Osteoblast (primary cell): ENCODE results near the gene CALR3. TPM values are rescaled to one million over a fixed set of nuclear protein-coding genes. Genes with fewer than 3 reads are reported as not detected.
"Not testable (repeated sequence)": the region's sequence is repeated elsewhere in the genome, so short reads cannot be mapped to it uniquely, and the experiment has no call there.

Experiments
- DNase-seq: peaks from one replicate; pipeline ENCODE4 v3.0.0; 2011; ENCODE audit warnings: low spot score, mixed read lengths; ENCODE audit not compliant: insufficient read length; ENCODE audit errors: missing footprints
- H2AFZ ChIP-seq: 2 replicates; pipeline ENCODE4 v1.6.0; 2011; ENCODE audit warnings: mild to moderate bottlenecking, low read length
- H3K27ac ChIP-seq: 2 replicates; pipeline ENCODE4 v1.5.1; 2011; ENCODE audit warnings: mild to moderate bottlenecking, low read depth, low read length, moderate library complexity
- H3K27me3 ChIP-seq: 2 replicates; pipeline ENCODE4 v1.6.0; 2012; ENCODE audit warnings: mild to moderate bottlenecking, control low read depth, inconsistent platforms, low read length, moderate library complexity; ENCODE audit not compliant: insufficient read depth
- H3K36me3 ChIP-seq: 2 replicates; pipeline ENCODE4 v1.5.1; 2011; ENCODE audit warnings: mild to moderate bottlenecking, low read length, control low read depth, moderate library complexity; ENCODE audit not compliant: insufficient read depth
- H3K4me1 ChIP-seq: 2 replicates; pipeline ENCODE4 v1.5.1; 2011; ENCODE audit warnings: mild to moderate bottlenecking, low read length, control low read depth, moderate library complexity; ENCODE audit not compliant: insufficient read depth
- H3K4me2 ChIP-seq: 2 replicates; pipeline ENCODE4 v1.6.0; 2011; ENCODE audit warnings: mild to moderate bottlenecking, low read length; ENCODE audit not compliant: insufficient read depth
- H3K4me3 ChIP-seq: fragments of 200-600 bp; sonication (generic); 3 replicates; pipeline ENCODE4 v1.5.1; 2012; ENCODE audit warnings: mild to moderate bottlenecking, low read length, inconsistent platforms; ENCODE audit not compliant: insufficient read depth
- H3K79me2 ChIP-seq: 2 replicates; pipeline ENCODE4 v1.6.0; 2012; ENCODE audit warnings: mild to moderate bottlenecking, low read length, control low read depth, inconsistent platforms; ENCODE audit not compliant: insufficient read depth
- H3K9me3 ChIP-seq: 2 replicates; pipeline ENCODE4 v1.5.1; 2011; ENCODE audit warnings: low read depth, low read length, control low read depth
- H4K20me1 ChIP-seq: 2 replicates; pipeline ENCODE4 v1.6.0; 2012; ENCODE audit warnings: mild to moderate bottlenecking, low read length, control low read depth; ENCODE audit not compliant: insufficient read depth
- total RNA-seq: library from RNA; depleted of rRNA; stranded (reverse); fragments of >200 nt; gene quantifications from 2 replicates; pipeline ENCODE4 v1.2.3, GENCODE V29; 2012
- TF ChIP-seq, protein P1 (sequence below): IDR thresholded peaks from 2 replicates; pipeline ENCODE4 v1.5.1; 2011; ENCODE audit warnings: mild to moderate bottlenecking, low read depth, low read length, moderate library complexity; ENCODE audit errors: extremely low read depth

The CALR3 gene
- total RNA-seq, 1 donor, result not detected

- Histone ChIP-seq H3K79me2 (peaks cover 36% of the 10 kb centered on the region), H3K36me3 (no peaks in the 10 kb centered on the region), H3K4me3 (no peak overlapping the region), H4K20me1 (peaks cover 22% of the 10 kb centered on the region), H2AFZ (no peak overlapping the region), H3K27ac (no peak overlapping the region), H3K4me1 (peaks cover 9% of the 10 kb centered on the region), H3K4me2 (no peak overlapping the region), H3K27me3 (no peaks in the 10 kb centered on the region), H3K9me3 (no peaks in the 10 kb centered on the region)
- no peak for DNase-seq
- TF ChIP-seq, protein P1, sequence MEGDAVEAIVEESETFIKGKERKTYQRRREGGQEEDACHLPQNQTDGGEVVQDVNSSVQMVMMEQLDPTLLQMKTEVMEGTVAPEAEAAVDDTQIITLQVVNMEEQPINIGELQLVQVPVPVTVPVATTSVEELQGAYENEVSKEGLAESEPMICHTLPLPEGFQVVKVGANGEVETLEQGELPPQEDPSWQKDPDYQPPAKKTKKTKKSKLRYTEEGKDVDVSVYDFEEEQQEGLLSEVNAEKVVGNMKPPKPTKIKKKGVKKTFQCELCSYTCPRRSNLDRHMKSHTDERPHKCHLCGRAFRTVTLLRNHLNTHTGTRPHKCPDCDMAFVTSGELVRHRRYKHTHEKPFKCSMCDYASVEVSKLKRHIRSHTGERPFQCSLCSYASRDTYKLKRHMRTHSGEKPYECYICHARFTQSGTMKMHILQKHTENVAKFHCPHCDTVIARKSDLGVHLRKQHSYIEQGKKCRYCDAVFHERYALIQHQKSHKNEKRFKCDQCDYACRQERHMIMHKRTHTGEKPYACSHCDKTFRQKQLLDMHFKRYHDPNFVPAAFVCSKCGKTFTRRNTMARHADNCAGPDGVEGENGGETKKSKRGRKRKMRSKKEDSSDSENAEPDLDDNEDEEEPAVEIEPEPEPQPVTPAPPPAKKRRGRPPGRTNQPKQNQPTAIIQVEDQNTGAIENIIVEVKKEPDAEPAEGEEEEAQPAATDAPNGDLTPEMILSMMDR, result no peak
Measured at GRCh38 chr19:16472992-16473391, 23.0 kb downstream of the CALR3 start.

- not testable (repeated sequence) for H3K9me3 ChIP-seq, H3K27me3 ChIP-seq, H3K36me3 ChIP-seq, DNase-seq, H3K4me1 ChIP-seq
- Histone ChIP-seq H3K4me2 (peak overlapping the region; percentile 96), H4K20me1 (peaks cover 25% of the 10 kb centered on the region), H3K27ac (peak overlapping the region; percentile 90), H3K4me3 (peak overlapping the region; percentile 90), H3K79me2 (peaks cover 40% of the 10 kb centered on the region), H2AFZ (peak overlapping the region; percentile 95)
Measured at GRCh38 chr19:16472559-16472899, 23.4 kb downstream of the CALR3 start.

GRCh38 chr19:16470911-16471811 is 24.8 kb downstream of the CALR3 start:
- Histone ChIP-seq H3K79me2 (peaks cover 53% of the 10 kb centered on the region), H3K36me3 (no peaks in the 10 kb centered on the region), H3K4me3 (peak overlapping the region; percentile 90), H4K20me1 (peaks cover 32% of the 10 kb centered on the region), H3K9me3 (no peaks in the 10 kb centered on the region), H3K4me2 (peak overlapping the region; percentile 100), H3K27ac (peak overlapping the region; percentile 70), H3K27me3 (no peaks in the 10 kb centered on the region), H3K4me1 (peaks cover 9% of the 10 kb centered on the region), H2AFZ (peak overlapping the region; percentile 68)
- peak; percentile 93 for DNase-seq
- TF ChIP-seq, protein P1, result no peak

- H3K27ac ChIP-seq, result peak overlapping the region; percentile 70
Measured at GRCh38 chr19:16470541-16470910, 25.4 kb downstream of the CALR3 start.

More at GRCh38 chr19:16470541-16470910, 25.4 kb downstream of the CALR3 start:
- H3K36me3 ChIP-seq, result no peaks in the 10 kb centered on the region
- no peak overlapping the region for H2AFZ ChIP-seq
- TF ChIP-seq, protein P1, result no peak
- peaks cover 58% of the 10 kb centered on the region for H3K79me2 ChIP-seq
- H3K27me3 ChIP-seq, result no peaks in the 10 kb centered on the region
- H3K4me1 ChIP-seq, result peaks cover 9% of the 10 kb centered on the region
- peak overlapping the region; percentile 100 for H3K4me2 ChIP-seq
- H3K9me3 ChIP-seq, result no peaks in the 10 kb centered on the region
- H4K20me1 ChIP-seq, result peaks cover 34% of the 10 kb centered on the region
- DNase-seq, result peak; percentile 85
- peak overlapping the region; percentile 90 for H3K4me3 ChIP-seq
